IgD-negative memory B cell (primary cell): ENCODE measurements around the gene TFDP2. TPM values are rescaled to one million over a fixed set of nuclear protein-coding genes. Genes with fewer than 3 reads are reported as not detected.
"Not testable (repeated sequence)": the region's sequence is repeated elsewhere in the genome, so short reads cannot be mapped to it uniquely, and the experiment has no call there.

ENCODE experiments used
- H3K27ac Mint-ChIP-seq, 3 donors: one replicate each; pipeline ENCODE4 v1.8.0; 2020 to 2022; ENCODE audit warnings: mild to moderate bottlenecking in 3 of 3, mixed read lengths in 3 of 3, moderate library complexity in 1 of 3
- H3K27me3 Mint-ChIP-seq: one replicate; pipeline ENCODE4 v1.8.0; 2021; ENCODE audit warnings: mixed read lengths
- H3K36me3 Mint-ChIP-seq: one replicate; pipeline ENCODE4 v1.8.0; 2020; ENCODE audit warnings: mild to moderate bottlenecking, mixed read lengths
- H3K4me1 Mint-ChIP-seq, 3 donors: one replicate each; pipeline ENCODE4 v1.8.0; 2020 to 2022; ENCODE audit warnings: mixed read lengths in 3 of 3, mild to moderate bottlenecking in 1 of 3
- H3K4me3 Mint-ChIP-seq, 4 donors: one replicate each; pipeline ENCODE4 v1.8.0; 2020 to 2022; ENCODE audit warnings: mild to moderate bottlenecking in 4 of 4, mixed read lengths in 4 of 4, moderate library complexity in 3 of 4
- H3K9me3 Mint-ChIP-seq, 3 donors: one replicate each; pipeline ENCODE4 v1.8.0; 2020 to 2021; ENCODE audit warnings: mixed read lengths in 3 of 3, mild to moderate bottlenecking in 1 of 3
- polyA plus RNA-seq: library from polyadenylated mRNA; unstranded; fragments of 300-500 nt; fragmentation: Illumina TruSeq; gene quantifications from one replicate; pipeline ENCODE4 v1.2.3, GENCODE V29; 2021

The TFDP2 gene
- polyA plus RNA-seq, 1 donor from 2014 or later, result 29.7 TPM

DNA sequence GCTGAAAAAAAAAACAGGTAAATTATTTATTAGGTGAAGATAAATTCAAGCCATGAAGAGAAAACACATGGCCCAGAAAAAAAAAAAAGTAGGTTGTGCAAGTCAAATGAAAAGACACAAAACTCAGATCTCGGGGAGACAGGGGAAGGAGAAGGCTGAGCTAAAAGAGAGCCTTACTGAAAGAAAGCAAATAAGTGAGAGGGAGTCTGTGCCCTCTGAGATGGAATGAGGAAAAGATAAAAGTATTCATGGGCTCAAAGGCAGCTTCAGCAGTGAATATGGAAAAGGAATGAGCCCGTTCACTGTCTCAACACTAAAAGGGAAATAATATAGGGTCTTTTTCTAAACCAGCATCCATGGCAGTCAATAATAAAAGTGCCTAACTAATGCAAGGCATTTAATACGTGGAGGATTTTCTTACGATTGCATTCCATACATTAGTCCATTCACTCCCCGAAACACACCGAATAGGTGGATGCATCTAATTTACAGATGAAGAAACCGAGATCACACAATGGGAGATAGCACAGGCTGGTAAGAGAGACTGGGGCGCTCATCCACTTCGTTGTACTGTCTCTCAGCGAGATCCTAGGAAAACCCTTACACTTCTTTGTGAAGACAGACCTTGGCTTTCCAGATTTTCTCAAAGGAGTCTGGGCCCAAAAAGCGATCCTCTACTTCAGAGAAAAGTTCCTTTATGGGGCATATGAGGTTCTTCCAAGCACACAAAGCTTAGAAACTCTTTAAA, 1.1 kb downstream of the TFDP2 start:
- no peaks in the 10 kb centered on the region for H3K9me3 Mint-ChIP-seq
- H3K4me1 Mint-ChIP-seq, result peaks cover 18 to 28% (median 19%) of the 10 kb centered on the region in 3 donors
- no peaks in the 10 kb centered on the region for H3K27me3 Mint-ChIP-seq
- peaks cover 12% of the 10 kb centered on the region for H3K36me3 Mint-ChIP-seq
- peak overlapping the region; percentile 32 to 75 (median 46) for H3K27ac Mint-ChIP-seq
- H3K4me3 Mint-ChIP-seq, result peak overlapping the region; percentile 85 to 95 (median 94)

DNA sequence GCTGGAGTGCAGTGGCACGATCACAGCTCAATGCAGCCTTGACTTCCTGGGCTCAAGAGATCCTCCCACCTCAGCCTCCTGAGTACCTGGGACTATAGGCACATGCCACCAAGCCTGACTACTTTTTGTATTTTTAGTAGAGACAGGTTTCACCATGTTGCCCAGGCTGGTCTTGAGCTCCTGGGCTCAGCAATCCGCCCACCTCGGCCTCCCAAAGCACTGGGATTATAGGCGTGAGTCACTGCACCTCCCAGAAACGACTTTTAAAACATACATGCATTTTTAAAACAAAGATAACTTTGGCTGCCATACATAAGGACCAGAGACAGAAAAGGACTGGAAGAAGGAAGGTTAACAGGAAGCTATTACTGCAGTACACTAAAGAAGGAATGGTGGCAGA, 4.8 kb downstream of the TFDP2 start:
- H3K9me3 Mint-ChIP-seq, H3K27ac Mint-ChIP-seq, H3K27me3 Mint-ChIP-seq, H3K4me3 Mint-ChIP-seq: not testable (repeated sequence)
- H3K4me1 Mint-ChIP-seq, result peaks cover 18 to 28% (median 21%) of the 10 kb centered on the region in 3 donors
- H3K36me3 Mint-ChIP-seq, result peaks cover 18% of the 10 kb centered on the region

DNA sequence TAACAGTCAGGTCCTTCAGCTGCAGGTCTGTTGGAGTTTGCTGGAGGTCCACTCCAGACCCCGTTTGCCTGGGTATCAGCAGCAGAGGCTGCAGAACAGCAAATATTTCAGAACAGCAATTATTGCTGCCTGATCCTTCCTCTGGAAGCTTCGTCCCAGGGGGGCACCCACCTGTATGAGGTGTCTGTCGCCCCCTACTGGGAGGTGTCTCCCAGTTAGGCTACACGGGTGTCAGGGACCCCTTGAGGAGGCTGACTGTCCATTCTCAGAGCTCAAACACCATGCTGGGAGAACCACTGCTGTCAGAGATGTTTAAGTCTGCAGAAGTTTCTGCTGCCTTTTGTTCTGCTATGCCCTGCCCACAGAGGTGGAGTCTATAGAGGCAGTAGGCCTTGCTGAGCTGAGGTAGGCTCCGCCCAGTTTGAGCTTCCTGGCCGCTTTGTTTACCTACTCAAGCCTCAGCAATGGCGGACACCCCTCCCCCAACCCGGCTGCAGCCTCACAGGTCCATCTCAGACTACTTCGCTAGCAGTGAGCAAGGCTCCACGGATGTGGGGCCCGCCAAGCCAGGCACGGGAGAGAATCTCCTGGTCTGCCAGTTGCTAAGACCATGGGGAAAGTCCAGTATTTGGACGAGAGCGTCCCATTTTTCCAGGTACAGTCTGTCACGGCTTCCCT, 8.6 kb downstream of the TFDP2 start:
- H3K9me3 Mint-ChIP-seq, H3K4me3 Mint-ChIP-seq, H3K27ac Mint-ChIP-seq, H3K27me3 Mint-ChIP-seq: not testable (repeated sequence)
- H3K36me3 Mint-ChIP-seq, result peaks cover 22% of the 10 kb centered on the region
- H3K4me1 Mint-ChIP-seq, result peaks cover 9 to 11% (median 11%) of the 10 kb centered on the region in 3 donors

DNA sequence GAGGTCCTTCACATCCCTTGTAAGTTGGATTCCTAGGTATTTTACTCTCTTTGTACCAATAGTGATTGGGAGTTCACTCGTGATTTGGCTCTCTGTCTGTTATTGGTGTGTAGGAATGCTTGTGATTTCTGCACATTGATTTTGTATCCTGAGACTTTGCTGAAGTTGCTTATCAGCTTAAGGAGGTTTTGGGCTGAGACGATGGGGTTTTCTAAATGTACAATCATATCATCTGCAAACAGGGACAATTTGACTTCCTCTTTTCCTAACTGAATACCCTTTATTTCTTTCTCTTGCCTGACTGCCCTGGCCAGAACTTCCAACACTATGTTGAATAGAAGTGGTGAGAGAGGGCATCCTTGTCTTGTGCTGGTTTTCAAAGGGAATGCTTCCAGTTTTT, 12.3 kb downstream of the TFDP2 start:
- not testable (repeated sequence) for H3K27me3 Mint-ChIP-seq, H3K4me1 Mint-ChIP-seq, H3K9me3 Mint-ChIP-seq, H3K27ac Mint-ChIP-seq, H3K4me3 Mint-ChIP-seq, H3K36me3 Mint-ChIP-seq

DNA sequence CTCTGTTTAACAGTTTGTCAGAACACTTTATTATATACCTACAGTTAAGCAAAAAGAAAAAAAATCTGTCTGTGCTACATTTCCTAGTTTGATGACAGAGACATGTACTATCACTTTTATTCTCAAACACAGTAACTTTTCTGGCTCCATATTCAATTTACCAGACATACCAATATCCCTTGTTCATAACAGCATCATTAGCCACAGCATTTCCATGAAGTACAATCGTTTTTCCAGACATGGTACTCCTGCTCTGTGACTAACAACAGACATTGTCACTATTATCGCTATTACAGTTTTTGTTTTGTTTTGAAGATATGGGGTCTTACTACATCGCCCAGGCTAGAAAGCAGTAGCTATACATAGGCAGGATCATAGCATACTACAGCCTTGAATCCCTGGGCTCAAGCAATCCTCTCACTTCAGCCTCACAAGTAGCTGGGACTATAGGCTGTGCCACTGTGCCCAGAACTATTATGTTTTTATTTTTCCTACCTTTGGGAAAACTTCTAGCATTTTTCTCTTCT, 14.5 kb downstream of the TFDP2 start:
- Mint-ChIP-seq H3K27ac (peak overlapping the region in 2 of 3 donors; percentile 40 to 43), H3K9me3 (no peaks in the 10 kb centered on the region), H3K4me1 (peaks cover 0 to 11% (median 4%) of the 10 kb centered on the region in 3 donors), H3K4me3 (no peak overlapping the region), H3K27me3 (no peaks in the 10 kb centered on the region), H3K36me3 (peaks cover 6% of the 10 kb centered on the region)

DNA sequence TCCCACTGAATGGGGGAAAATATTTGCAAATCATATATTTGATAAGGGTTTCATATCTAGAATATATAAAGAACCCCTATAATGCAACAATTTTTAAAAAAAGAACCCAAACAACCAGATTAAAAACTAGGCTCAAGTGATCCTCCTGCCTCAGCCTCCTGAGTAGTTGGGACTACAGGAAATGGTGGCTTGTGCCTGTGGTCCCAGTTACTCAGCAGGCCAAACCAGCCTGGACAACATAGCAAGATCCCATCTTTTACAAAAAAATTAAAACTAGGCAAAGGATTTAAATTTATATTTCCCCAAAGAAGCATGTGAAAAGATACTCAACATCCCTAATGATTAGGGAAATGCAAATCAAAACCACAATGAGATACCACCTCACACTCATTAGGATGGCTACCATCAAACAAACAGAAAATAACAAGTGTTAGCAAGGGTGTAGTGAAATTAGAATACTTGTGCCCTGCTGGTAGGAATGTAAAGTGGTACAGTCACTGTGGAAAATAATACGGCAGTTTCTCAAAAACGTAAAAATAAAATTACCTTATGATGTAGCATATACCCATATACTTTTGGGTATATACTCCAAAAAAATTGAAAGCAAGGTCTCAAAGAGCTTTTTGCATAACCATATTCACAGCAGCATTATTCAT, 19.7 kb downstream of the TFDP2 start:
- H3K27me3 Mint-ChIP-seq, result no peaks in the 10 kb centered on the region
- no peak overlapping the region for H3K4me3 Mint-ChIP-seq
- H3K36me3 Mint-ChIP-seq, result peaks cover 2% of the 10 kb centered on the region
- H3K4me1 Mint-ChIP-seq, result peaks cover 2 to 8% (median 4%) of the 10 kb centered on the region in 3 donors
- H3K9me3 Mint-ChIP-seq, result no peaks in the 10 kb centered on the region
- H3K27ac Mint-ChIP-seq, result no peak overlapping the region

DNA sequence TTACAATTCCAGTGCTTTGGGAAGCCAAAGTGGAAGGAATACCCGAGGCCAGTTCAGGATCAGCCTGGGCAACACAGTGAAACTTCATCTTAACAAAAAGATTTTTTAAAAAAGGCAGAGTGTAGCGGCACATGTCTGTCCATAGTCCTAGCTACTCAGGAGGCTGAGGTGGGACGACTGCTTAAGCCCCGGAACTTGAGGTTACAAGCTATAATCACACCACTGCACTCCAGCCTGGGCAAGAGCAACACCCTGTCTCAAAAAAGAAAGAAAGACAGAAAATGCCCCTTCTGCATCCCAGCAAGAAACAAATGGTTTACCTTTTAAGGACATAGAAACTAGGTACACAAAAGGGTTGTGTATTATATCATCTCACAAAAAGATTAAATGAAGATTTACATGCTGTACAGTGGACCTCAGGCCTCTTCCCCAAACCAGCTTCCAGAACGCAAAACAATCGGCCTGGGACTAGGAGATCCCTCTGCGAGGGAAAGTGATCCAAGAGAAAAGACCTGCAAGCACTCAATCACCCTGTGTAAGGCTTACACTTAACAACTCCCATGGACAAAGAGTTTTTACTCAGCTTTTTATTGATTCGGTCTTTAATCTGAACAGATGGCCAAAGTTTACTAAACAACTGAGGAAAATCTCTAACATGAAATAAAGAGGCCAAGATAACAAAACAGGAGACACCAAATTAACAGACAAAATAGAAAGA, 21.2 kb downstream of the TFDP2 start:
- no peaks in the 10 kb centered on the region for H3K27me3 Mint-ChIP-seq
- peak overlapping the region in 2 of 3 donors; percentile 1 to 23 for H3K27ac Mint-ChIP-seq
- H3K9me3 Mint-ChIP-seq, result no peaks in the 10 kb centered on the region
- no peak overlapping the region for H3K4me3 Mint-ChIP-seq
- peaks cover 2 to 13% (median 4%) of the 10 kb centered on the region in 3 donors for H3K4me1 Mint-ChIP-seq
- H3K36me3 Mint-ChIP-seq, result peaks cover 2% of the 10 kb centered on the region

DNA sequence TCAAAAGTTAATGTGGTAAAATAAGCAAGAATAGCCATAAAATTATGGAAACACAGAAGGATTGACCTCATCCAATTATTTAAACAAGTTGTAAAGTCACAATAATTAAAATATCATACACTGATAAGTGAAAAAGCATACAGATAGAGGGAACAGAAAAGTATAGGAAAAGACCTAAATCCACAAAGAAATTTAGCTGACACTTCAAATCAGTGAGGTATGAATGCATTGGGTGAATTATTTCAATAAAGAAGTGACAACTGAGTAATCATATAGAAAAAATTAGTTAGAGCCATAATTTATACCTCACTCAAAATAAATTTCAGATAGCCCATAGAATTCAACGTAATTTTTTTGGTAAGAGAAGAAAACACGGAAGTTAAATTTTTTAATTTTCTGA, 25.1 kb downstream of the TFDP2 start:
- no peaks in the 10 kb centered on the region for H3K36me3 Mint-ChIP-seq
- no peak overlapping the region for H3K27ac Mint-ChIP-seq
- H3K9me3 Mint-ChIP-seq, result no peaks in the 10 kb centered on the region
- no peak overlapping the region for H3K4me3 Mint-ChIP-seq
- H3K4me1 Mint-ChIP-seq, result peaks cover 0 to 9% (median 2%) of the 10 kb centered on the region in 3 donors
- no peaks in the 10 kb centered on the region for H3K27me3 Mint-ChIP-seq

DNA sequence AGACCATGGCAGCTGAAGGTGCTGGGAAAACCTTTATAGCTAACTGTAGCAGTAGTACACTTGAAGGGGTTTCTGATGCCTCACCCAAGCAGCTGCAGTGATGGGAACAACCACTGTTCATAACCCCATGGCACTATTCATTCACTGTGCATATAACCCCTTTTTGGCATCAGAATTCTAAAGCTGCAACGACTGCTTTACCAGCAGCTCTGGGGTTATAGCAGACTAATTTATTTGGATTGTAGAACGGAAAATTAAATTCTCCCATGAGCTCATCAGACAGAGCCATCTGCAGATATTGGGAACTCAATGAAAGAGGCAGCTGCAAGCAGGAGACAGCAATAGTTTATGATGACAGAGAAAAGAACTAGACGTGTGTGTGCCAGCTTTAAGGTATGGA, 28.6 kb downstream of the TFDP2 start:
- Mint-ChIP-seq H3K4me3 (no peak overlapping the region), H3K4me1 (peaks cover 0 to 11% (median 0%) of the 10 kb centered on the region in 3 donors), H3K9me3 (no peaks in the 10 kb centered on the region), H3K36me3 (peaks cover 1% of the 10 kb centered on the region), H3K27me3 (no peaks in the 10 kb centered on the region), H3K27ac (no peak overlapping the region)

DNA sequence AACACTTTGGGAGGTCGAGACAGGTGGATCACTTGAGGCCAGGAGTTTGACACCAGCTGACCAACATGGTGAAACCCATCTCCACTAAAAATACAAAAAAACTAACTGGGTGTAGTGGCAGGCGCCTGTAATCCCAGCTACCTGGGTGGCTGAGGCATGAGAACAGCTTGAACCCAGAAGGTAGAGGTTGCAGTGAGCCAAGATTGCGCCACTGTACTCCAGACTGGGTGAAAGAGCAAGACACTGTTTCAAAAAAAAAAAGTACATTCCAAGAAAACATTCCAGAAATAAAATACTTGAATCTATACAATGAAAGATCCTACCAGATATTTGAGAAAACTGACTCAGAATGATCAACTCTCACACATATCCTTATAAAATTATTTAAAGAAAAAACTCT, 30.4 kb downstream of the TFDP2 start:
- Mint-ChIP-seq H3K27me3 (no peaks in the 10 kb centered on the region), H3K36me3 (peaks cover 1% of the 10 kb centered on the region), H3K9me3 (no peaks in the 10 kb centered on the region), H3K27ac (no peak overlapping the region), H3K4me1 (peaks cover 0 to 9% (median 0%) of the 10 kb centered on the region in 3 donors), H3K4me3 (no peak overlapping the region)

DNA sequence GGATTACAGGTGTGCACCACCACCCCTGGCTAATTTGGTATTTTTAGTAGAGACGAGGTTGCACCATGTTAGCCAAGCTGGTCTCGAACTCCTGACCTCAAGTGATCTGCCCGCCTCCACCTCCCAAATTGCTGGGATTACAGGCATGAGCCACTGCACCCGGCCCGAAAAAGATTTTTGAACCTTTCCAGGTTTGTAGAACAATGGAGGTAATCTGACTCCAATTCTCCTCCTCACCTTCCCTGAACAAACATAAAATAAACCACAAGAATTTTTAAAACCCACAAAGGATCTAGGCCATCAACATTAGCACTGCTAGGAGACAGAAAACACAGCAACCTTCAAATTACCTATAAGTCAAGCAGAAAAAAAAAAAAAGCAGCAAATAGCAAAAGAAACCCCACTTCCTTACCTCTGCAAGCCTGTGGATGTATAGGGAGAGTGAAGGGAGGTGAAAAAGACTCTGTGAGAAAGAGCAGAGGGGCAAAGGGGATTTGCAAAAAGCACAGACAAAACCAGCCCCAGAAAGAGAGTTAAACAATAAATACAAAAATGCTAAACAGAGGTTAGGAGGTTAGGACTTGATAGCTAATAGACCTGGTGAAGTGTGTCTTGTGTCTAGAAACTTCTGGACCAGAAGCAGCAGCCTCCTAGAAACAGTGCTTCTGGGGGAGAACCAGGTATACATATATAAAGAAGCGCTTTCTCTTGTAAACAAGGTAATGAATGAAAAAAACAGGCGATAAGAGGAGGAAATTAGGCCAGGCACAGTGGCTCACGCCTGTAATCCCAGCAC, 32.1 kb downstream of the TFDP2 start:
- H3K36me3 Mint-ChIP-seq, result peaks cover 1% of the 10 kb centered on the region
- no peaks in the 10 kb centered on the region for H3K9me3 Mint-ChIP-seq
- no peak overlapping the region for H3K27ac Mint-ChIP-seq
- H3K4me1 Mint-ChIP-seq, result peaks cover 0 to 5% (median 0%) of the 10 kb centered on the region in 3 donors
- H3K4me3 Mint-ChIP-seq, result no peak overlapping the region
- H3K27me3 Mint-ChIP-seq, result no peaks in the 10 kb centered on the region

DNA sequence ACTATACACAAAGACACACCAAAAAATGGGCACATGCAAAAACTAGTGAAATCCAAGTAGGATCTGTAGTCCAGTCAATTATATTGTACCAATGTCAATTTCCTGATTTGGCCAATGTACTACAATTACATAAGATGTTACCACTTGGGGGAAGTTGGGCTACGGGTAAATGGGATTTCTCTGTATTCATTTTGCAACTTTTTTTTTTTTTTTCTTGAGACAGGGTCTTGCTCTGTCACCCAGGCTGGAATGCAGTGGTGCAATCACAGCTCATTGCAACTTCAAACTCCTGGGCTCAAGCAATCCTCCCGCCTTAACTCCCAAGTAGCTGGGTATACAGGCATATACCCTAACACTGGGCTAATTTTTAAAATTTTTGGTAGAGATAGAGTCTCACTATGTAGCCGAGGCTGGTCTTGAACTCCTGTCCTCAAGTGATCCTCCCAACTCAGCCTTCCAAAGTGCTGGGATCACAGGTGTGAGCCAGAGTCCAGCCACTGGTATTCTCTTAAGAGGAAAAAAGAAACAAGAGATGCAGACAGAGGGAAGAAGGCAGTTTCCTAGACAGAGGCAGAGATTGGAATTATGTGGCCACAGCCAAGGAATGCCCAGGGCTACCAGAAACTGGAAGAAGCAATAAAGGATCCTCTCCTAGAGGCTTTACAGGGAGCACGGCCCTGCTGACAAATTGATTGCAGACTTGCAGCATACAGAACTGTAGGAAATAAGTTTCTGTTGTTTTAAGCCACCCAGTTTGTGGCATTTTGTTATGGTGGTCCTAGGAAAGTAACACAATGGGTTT, 33.3 kb downstream of the TFDP2 start:
- Mint-ChIP-seq H3K4me1 (peaks cover 0 to 5% (median 2%) of the 10 kb centered on the region in 3 donors), H3K4me3 (no peak overlapping the region), H3K27ac (no peak overlapping the region), H3K9me3 (no peaks in the 10 kb centered on the region), H3K36me3 (peaks cover 1% of the 10 kb centered on the region), H3K27me3 (no peaks in the 10 kb centered on the region)

DNA sequence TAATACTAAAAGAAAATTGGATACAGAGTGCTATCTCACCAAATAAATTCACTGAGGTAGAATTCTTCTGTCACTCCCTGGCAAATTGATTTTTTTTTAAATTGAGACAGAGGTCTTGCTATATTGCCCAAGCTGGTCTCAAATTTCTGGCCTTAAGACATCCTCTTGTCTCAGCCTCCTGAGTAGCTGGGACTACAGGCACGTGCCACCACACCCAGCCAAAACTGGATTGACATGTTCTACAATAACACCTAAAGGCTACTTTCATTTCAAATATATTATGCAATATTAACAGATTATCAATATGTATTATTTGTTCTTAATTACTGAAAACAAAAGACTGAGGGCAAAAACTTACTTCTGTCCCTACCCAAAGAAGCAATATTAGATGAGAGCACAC, 36.7 kb downstream of the TFDP2 start:
- Mint-ChIP-seq H3K9me3 (peaks cover 0 to 1% (median 0%) of the 10 kb centered on the region in 3 donors), H3K4me3 (no peak overlapping the region), H3K27me3 (no peaks in the 10 kb centered on the region), H3K4me1 (peaks cover 5 to 11% (median 7%) of the 10 kb centered on the region in 3 donors), H3K36me3 (peaks cover 5% of the 10 kb centered on the region), H3K27ac (no peak overlapping the region)
